Spleen (tissue), 7 donors: ENCODE measurements around the gene HPS4.

Source experiments
- POLR2A ChIP-seq, 3 donors: fragments of 450-650 bp; IDR thresholded peaks; one replicate each; pipeline ENCODE4 v1.5.1; 2017; ENCODE audit warnings: antibody characterized with exemption in 3 of 3, mild to moderate bottlenecking in 1 of 3
- TF ChIP-seq, protein P1 (sequence below), 11 experiments: fragments of 200-600 bp in 7 of 11; fragments of 450-650 bp in 4 of 11; sonication (generic) in 4 of 11; IDR thresholded peaks in 8 of 11; conservative IDR thresholded peaks in 3 of 11; 1 replicate in 7 of 11; 2 replicates in 4 of 11; pipeline versions ENCODE4 v1.4.0 to v1.8.0; 2016 to 2021; ENCODE audit warnings: antibody characterized with exemption in 11 of 11, inconsistent platforms in 4 of 11, mild to moderate bottlenecking in 1 of 11
- donor health status: DM: no; HTN: no; CAD: no; lungs with moderate emphysema.
- donor health status: DM: no; HTN: no; CAD: no.
- donor health status: DM: no; HTN: no; CAD: no.

- TF ChIP-seq, protein P1, sequence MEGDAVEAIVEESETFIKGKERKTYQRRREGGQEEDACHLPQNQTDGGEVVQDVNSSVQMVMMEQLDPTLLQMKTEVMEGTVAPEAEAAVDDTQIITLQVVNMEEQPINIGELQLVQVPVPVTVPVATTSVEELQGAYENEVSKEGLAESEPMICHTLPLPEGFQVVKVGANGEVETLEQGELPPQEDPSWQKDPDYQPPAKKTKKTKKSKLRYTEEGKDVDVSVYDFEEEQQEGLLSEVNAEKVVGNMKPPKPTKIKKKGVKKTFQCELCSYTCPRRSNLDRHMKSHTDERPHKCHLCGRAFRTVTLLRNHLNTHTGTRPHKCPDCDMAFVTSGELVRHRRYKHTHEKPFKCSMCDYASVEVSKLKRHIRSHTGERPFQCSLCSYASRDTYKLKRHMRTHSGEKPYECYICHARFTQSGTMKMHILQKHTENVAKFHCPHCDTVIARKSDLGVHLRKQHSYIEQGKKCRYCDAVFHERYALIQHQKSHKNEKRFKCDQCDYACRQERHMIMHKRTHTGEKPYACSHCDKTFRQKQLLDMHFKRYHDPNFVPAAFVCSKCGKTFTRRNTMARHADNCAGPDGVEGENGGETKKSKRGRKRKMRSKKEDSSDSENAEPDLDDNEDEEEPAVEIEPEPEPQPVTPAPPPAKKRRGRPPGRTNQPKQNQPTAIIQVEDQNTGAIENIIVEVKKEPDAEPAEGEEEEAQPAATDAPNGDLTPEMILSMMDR (IDR thresholded peaks at IDR 0.05 in 8 of 11, conservative IDR thresholded peaks at IDR 0.05 in 3 of 11) = no peak
- TF ChIP-seq POLR2A (IDR thresholded peaks at IDR 0.05) = no peak
These were observed 35.8 kb downstream of the HPS4 start for GRCh38 chr22:26447584-26448329.
